ENCODE results near the gene ADAMTS14. TPM values are rescaled to one million over a fixed set of nuclear protein-coding genes. Genes with fewer than 3 reads are reported as not detected.
"Not testable (repeated sequence)": the region's sequence is repeated elsewhere in the genome, so short reads cannot be mapped to it uniquely, and the experiment has no call there.

The ADAMTS14 gene
- total and polyA plus RNA-seq, 5 donors from 2014 or later = not detected

GRCh38 chr10:70658582-70659136 is 13.6 kb upstream of the ADAMTS14 start:
- peaks cover 29% of the 10 kb centered on the region for H3K27me3 Mint-ChIP-seq

GRCh38 chr10:70659306-70659705 is 13.0 kb upstream of the ADAMTS14 start:
- Mint-ChIP-seq H3K4me3 (no peak overlapping the region), H3K36me3 (no peaks in the 10 kb centered on the region), H3K27me3 (peaks cover 29% of the 10 kb centered on the region), H3K4me1 (no peaks in the 10 kb centered on the region), H3K9me3 (peaks cover 0 to 8% (median 2%) of the 10 kb centered on the region in 7 donors), H3K27ac (no peak overlapping the region)
- Histone ChIP-seq H3K27me3 (ENCODE audit: control insufficient read depth, insufficient read depth, low read length) (peaks cover 2% of the 10 kb centered on the region), H3K36me3 (ENCODE audit: control insufficient read depth, insufficient read depth, low read length) (no peaks in the 10 kb centered on the region), H3K9me3 (ENCODE audit: control insufficient read depth in 2 of 2, low read length in 2 of 2) (no peaks in the 10 kb centered on the region), H3K4me3 (ENCODE audit: low read depth, low read length) (no peak overlapping the region), H3K4me1 (ENCODE audit: control insufficient read depth, insufficient read depth, low read length, poor library complexity, severe bottlenecking) (no peaks in the 10 kb centered on the region), H3K27ac (ENCODE audit: insufficient read depth, low read length, poor library complexity, severe bottlenecking) (no peak overlapping the region)
- DNase-seq (no peak), ATAC-seq (ENCODE audit: low read depth in 2 of 2) (no peak)

More at GRCh38 chr10:70658582-70659136, 13.6 kb upstream of the ADAMTS14 start:
- Histone ChIP-seq H3K27me3 (ENCODE audit: control insufficient read depth, insufficient read depth, low read length) (peaks cover 2% of the 10 kb centered on the region), H3K4me3 (ENCODE audit: low read depth, low read length) (no peak overlapping the region), H3K36me3 (ENCODE audit: control insufficient read depth, insufficient read depth, low read length) (no peaks in the 10 kb centered on the region), H3K9me3 (ENCODE audit: control insufficient read depth in 2 of 2, low read length in 2 of 2) (no peaks in the 10 kb centered on the region), H3K4me1 (ENCODE audit: control insufficient read depth, insufficient read depth, low read length, poor library complexity, severe bottlenecking) (no peaks in the 10 kb centered on the region), H3K27ac (ENCODE audit: insufficient read depth, low read length, poor library complexity, severe bottlenecking) (no peak overlapping the region)
- ATAC-seq (ENCODE audit: low read depth in 2 of 2) = no peak
- DNase-seq = no peak
- H3K4me1 Mint-ChIP-seq = no peaks in the 10 kb centered on the region
- no peaks in the 10 kb centered on the region for H3K36me3 Mint-ChIP-seq
- peaks cover 0 to 8% (median 2%) of the 10 kb centered on the region in 7 donors for H3K9me3 Mint-ChIP-seq
- H3K4me3 Mint-ChIP-seq = no peak overlapping the region
- H3K27ac Mint-ChIP-seq = no peak overlapping the region

GRCh38 chr10:70660722-70661121 is 11.6 kb upstream of the ADAMTS14 start:
- DNase-seq = no peak
- Mint-ChIP-seq H3K36me3 (no peaks in the 10 kb centered on the region), H3K27ac (no peak overlapping the region), H3K4me3 (no peak overlapping the region), H3K4me1 (no peaks in the 10 kb centered on the region), H3K27me3 (peaks cover 29% of the 10 kb centered on the region), H3K9me3 (peaks cover 0 to 8% (median 1%) of the 10 kb centered on the region in 7 donors)
- ATAC-seq (ENCODE audit: low read depth in 2 of 2) = no peak
- no peak overlapping the region for H3K4me3 ChIP-seq (ENCODE audit: low read depth, low read length)
- no peaks in the 10 kb centered on the region for H3K36me3 ChIP-seq (ENCODE audit: control insufficient read depth, insufficient read depth, low read length)
- H3K9me3 ChIP-seq (ENCODE audit: control insufficient read depth in 2 of 2, low read length in 2 of 2) = no peaks in the 10 kb centered on the region
- H3K27ac ChIP-seq (ENCODE audit: insufficient read depth, low read length, poor library complexity, severe bottlenecking) = no peak overlapping the region
- no peaks in the 10 kb centered on the region for H3K4me1 ChIP-seq (ENCODE audit: control insufficient read depth, insufficient read depth, low read length, poor library complexity, severe bottlenecking)
- H3K27me3 ChIP-seq (ENCODE audit: control insufficient read depth, insufficient read depth, low read length) = peaks cover 2% of the 10 kb centered on the region

- Histone ChIP-seq H3K9me3 (ENCODE audit: control insufficient read depth in 2 of 2, low read length in 2 of 2) (no peaks in the 10 kb centered on the region), H3K4me3 (ENCODE audit: low read depth, low read length) (no peak overlapping the region), H3K4me1 (ENCODE audit: control insufficient read depth, insufficient read depth, low read length, poor library complexity, severe bottlenecking) (no peaks in the 10 kb centered on the region), H3K36me3 (ENCODE audit: control insufficient read depth, insufficient read depth, low read length) (no peaks in the 10 kb centered on the region), H3K27me3 (ENCODE audit: control insufficient read depth, insufficient read depth, low read length) (peaks cover 2% of the 10 kb centered on the region), H3K27ac (ENCODE audit: insufficient read depth, low read length, poor library complexity, severe bottlenecking) (no peak overlapping the region)
- DNase-seq (no peak), ATAC-seq (ENCODE audit: low read depth in 2 of 2) (no peak)
- no peaks in the 10 kb centered on the region for H3K36me3 Mint-ChIP-seq
- peaks cover 0 to 8% (median 1%) of the 10 kb centered on the region in 7 donors for H3K9me3 Mint-ChIP-seq
- H3K27ac Mint-ChIP-seq = no peak overlapping the region
- H3K4me1 Mint-ChIP-seq = no peaks in the 10 kb centered on the region
- H3K4me3 Mint-ChIP-seq = no peak overlapping the region
- peaks cover 29% of the 10 kb centered on the region for H3K27me3 Mint-ChIP-seq
These were observed 10.5 kb upstream of the ADAMTS14 start for GRCh38 chr10:70661623-70662361.

GRCh38 chr10:70662362-70663220 is 9.7 kb upstream of the ADAMTS14 start:
- Histone ChIP-seq H3K4me1 (ENCODE audit: control insufficient read depth, insufficient read depth, low read length, poor library complexity, severe bottlenecking) (no peaks in the 10 kb centered on the region), H3K36me3 (ENCODE audit: control insufficient read depth, insufficient read depth, low read length) (no peaks in the 10 kb centered on the region), H3K9me3 (ENCODE audit: control insufficient read depth in 2 of 2, low read length in 2 of 2) (no peaks in the 10 kb centered on the region), H3K27ac (ENCODE audit: insufficient read depth, low read length, poor library complexity, severe bottlenecking) (no peak overlapping the region), H3K27me3 (ENCODE audit: control insufficient read depth, insufficient read depth, low read length) (peaks cover 2% of the 10 kb centered on the region), H3K4me3 (ENCODE audit: low read depth, low read length) (no peak overlapping the region)
- ATAC-seq (ENCODE audit: low read depth in 2 of 2) (no peak), DNase-seq (no peak)
- no peak overlapping the region for H3K27ac Mint-ChIP-seq
- H3K36me3 Mint-ChIP-seq = no peaks in the 10 kb centered on the region
- H3K4me1 Mint-ChIP-seq = no peaks in the 10 kb centered on the region
- peaks cover 0 to 8% (median 1%) of the 10 kb centered on the region in 7 donors for H3K9me3 Mint-ChIP-seq
- H3K4me3 Mint-ChIP-seq = no peak overlapping the region
- H3K27me3 Mint-ChIP-seq = peaks cover 32% of the 10 kb centered on the region

GRCh38 chr10:70663458-70664409 is 8.6 kb upstream of the ADAMTS14 start:
- H3K36me3 ChIP-seq (ENCODE audit: control insufficient read depth, insufficient read depth, low read length); H3K4me3 ChIP-seq (ENCODE audit: low read depth, low read length); H3K27me3 ChIP-seq (ENCODE audit: control insufficient read depth, insufficient read depth, low read length); H3K36me3 Mint-ChIP-seq; H3K27ac ChIP-seq (ENCODE audit: insufficient read depth, low read length, poor library complexity, severe bottlenecking); H3K4me1 ChIP-seq (ENCODE audit: control insufficient read depth, insufficient read depth, low read length, poor library complexity, severe bottlenecking); H3K4me3 Mint-ChIP-seq; DNase-seq; H3K9me3 ChIP-seq (ENCODE audit: control insufficient read depth in 2 of 2, low read length in 2 of 2); H3K9me3 Mint-ChIP-seq; ATAC-seq (ENCODE audit: low read depth in 2 of 2); H3K27ac Mint-ChIP-seq; H3K4me1 Mint-ChIP-seq: not testable (repeated sequence)
- H3K27me3 Mint-ChIP-seq = peaks cover 24% of the 10 kb centered on the region

- Mint-ChIP-seq H3K27ac (no peak overlapping the region), H3K9me3 (peaks cover 0 to 3% (median 0%) of the 10 kb centered on the region in 7 donors), H3K4me3 (no peak overlapping the region), H3K27me3 (peaks cover 21% of the 10 kb centered on the region), H3K36me3 (no peaks in the 10 kb centered on the region), H3K4me1 (no peaks in the 10 kb centered on the region)
- Histone ChIP-seq H3K4me3 (ENCODE audit: low read depth, low read length) (no peak overlapping the region), H3K36me3 (ENCODE audit: control insufficient read depth, insufficient read depth, low read length) (no peaks in the 10 kb centered on the region), H3K27me3 (ENCODE audit: control insufficient read depth, insufficient read depth, low read length) (peaks cover 2% of the 10 kb centered on the region), H3K4me1 (ENCODE audit: control insufficient read depth, insufficient read depth, low read length, poor library complexity, severe bottlenecking) (no peaks in the 10 kb centered on the region), H3K27ac (ENCODE audit: insufficient read depth, low read length, poor library complexity, severe bottlenecking) (no peak overlapping the region), H3K9me3 (ENCODE audit: control insufficient read depth in 2 of 2, low read length in 2 of 2) (no peaks in the 10 kb centered on the region)
- ATAC-seq (ENCODE audit: low read depth in 2 of 2) = no peak
- no peak for DNase-seq
These were observed 7.6 kb upstream of the ADAMTS14 start for GRCh38 chr10:70664702-70665195.

Measured in CD4-positive, CD25-positive, alpha-beta regulatory T cell (primary cell).